Erythroblast (primary cell): ENCODE results near the gene WDR91.

Source experiments
- DNase-seq, 2 experiments: peaks; one replicate each; lab custom pipeline; 2025; lab: John Stamatoyannopoulos, UW
- GATA1 ChIP-seq: IDR thresholded peaks from 2 replicates; pipeline ENCODE4 v1.6.1; 2011; ENCODE audit warnings: low read depth, mild to moderate bottlenecking, control low read depth, low read length, moderate library complexity
- POLR2A ChIP-seq: IDR thresholded peaks from 2 replicates; pipeline ENCODE4 v1.6.1; 2011; ENCODE audit warnings: mild to moderate bottlenecking, low read length

Gene WDR91

DNA sequence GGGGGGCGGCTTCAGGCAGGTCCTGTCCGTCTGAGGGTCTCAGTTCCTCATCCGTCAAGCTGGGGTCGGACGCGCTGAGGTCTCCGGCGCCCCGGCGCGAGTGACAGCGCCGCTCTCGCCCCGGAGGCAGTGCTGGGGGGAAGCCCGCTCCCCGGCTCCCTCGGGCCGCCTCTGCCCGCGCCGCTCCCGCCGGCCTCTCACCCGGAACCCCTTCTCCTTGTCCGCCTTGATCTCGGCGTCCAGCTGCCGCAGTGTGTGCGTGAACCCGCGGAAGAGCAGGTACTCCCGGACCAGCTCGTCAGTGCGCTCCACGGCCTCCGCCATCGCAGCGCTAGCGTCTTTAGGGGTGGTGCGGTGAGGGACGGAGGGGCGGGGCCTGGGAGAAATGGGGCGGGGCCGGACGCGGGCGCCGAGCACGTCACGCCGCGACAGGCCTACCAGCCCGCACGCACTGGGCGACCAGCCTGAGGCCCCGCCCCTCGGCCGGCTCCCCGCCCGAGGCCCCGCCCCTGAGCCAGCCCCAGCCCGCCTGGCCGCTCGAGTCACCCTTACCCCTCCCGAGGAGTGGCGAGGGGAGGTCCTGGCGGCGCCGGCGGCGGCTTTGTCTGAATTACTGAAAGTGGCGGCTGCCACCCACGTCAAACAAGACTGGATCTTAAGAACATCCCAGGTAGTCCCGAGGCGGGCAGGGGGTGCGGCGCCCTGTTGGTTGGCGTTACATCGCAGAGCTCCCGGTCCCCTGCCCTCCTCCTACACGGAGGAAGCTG lies at the start of gene WDR91:
Gene WDR91, minus strand, starts transcription at position 348 of the 767 bp plus-strand sequence. Its CDS starts 24 bp downstream, at position 324.
- TF ChIP-seq GATA1 = no peak
- TF ChIP-seq POLR2A = peak; percentile 69
- DNase-seq = peak; percentile 95 to 98

DNA sequence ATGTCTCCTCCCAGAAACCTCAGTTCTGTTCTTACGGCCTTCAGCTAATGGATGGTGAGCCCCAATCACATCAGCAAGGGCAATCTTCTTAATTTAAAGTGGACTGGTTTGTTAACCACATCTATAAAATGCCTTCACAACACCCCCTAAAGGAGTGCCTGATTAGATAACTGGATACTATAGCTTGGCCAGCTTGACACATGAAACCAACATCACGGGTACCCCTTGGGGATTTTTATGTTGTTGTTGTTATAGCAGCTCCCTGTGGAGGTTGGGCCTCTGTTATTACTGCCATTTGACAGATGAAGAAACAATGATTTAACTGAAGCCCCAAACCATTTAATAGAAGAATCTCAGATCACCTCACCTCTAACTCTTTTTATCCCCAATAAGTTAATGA lies 49.1 kb upstream of the WDR91 start:
- TF ChIP-seq GATA1 (no peak), POLR2A (no peak)
- no peak for DNase-seq

DNA sequence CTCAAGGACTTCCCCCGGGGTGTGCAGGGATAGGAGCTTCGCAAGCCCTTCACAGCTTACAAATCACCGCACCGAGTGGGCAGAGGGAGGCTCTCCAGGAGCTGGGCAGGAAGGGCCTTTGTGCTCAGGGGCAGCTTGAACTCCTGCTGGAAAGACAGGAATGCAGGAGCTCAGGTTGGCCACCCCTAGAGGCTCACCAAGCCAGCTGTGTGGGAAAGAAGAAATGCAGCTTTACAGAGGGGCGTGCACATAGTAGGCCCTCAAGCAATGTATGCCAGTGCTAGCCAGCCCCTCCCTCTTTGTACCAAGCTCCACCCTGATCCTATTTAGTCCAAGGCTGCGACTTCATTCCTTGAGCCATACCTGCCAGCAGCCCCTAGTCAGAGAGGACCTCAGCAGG lies 48.4 kb upstream of the WDR91 start:
- TF ChIP-seq GATA1 (no peak), POLR2A (no peak)
- DNase-seq = no peak

DNA sequence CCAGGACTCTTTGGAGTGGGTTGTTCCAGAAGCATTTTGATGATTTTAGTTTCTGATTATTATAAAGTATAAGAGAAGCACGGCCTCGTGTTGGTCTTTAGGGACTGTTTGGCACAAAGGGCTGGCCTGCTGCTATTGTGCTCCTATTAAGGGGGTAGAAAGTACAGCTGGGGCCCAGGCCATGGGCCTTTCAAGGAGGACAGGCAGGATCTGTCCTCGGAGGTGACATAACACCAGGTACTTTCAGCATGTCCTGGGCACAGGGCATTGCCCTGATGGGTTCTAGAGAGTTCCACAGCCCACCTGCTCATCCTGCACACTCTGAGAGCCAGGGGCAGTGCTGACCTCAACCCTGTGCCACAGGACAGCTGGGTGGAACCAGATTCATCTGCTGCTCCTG lies 47.3 kb upstream of the WDR91 start:
- TF ChIP-seq GATA1 (no peak), POLR2A (no peak)
- DNase-seq = no peak

DNA sequence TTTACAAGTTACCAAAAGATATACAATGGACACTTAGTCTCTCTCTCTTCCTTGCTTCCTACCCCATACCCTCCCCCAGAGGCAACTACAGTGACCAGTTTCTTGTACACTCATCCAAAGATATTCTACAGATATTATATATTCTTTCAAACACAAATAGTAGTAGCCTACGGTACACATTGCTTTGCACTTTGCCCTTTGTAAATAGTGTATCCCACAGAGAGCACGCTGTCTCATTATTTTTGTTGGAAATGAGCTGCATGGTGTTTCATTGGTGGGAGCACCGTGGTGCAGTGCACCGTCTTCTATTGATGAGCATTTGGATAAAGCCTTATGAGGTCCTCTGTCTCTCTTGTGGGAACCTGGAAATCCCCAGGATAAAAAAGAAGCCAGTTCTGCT lies 46.5 kb upstream of the WDR91 start:
- no peak for TF ChIP-seq POLR2A
- no peak for TF ChIP-seq GATA1
- DNase-seq = no peak

DNA sequence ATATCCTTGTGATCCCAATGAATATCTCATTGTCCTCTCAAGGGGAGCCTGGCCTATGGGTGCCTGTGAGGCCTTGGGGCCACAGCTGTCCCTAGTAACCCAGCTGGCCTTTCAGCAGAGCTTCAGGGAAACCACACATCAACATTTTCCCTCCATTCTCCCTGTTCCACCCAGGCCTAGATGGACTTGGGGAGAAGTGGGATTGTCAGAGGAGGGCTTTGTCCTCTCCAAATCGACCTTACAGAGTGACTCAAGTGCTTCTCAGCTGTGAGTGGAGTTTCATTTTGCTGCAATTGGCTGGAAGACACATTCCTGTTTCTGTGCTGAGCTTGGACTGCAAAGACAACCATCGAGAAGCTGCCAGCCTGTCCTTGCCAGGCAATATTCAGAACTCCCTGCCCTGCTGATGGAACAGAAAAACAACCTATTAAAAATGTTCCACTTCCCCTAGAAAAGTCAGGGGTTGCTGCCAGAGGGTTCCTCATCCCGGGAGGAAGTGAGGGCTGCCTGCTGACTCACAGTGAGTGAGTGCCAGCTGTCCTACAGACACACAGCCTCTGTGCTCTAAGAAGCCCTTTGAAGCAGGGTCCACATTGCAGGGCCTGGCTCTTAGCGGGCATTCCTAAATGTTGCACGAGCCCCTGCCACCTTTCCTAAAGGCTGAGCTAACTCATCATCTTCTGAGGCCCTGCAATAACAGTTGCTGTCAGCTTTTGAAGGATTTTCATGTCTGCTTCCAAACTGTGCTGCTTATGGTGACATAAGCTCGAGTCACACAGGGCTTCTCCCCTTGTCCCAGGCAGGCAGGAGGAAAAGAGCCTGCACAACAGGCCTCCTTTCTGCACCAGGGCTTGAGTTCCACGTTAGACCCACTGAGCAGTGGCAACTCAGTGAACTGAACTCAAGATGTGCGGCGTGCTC lies 42.8 kb upstream of the WDR91 start:
- DNase-seq = no peak
- TF ChIP-seq GATA1 = no peak
- TF ChIP-seq POLR2A = no peak

DNA sequence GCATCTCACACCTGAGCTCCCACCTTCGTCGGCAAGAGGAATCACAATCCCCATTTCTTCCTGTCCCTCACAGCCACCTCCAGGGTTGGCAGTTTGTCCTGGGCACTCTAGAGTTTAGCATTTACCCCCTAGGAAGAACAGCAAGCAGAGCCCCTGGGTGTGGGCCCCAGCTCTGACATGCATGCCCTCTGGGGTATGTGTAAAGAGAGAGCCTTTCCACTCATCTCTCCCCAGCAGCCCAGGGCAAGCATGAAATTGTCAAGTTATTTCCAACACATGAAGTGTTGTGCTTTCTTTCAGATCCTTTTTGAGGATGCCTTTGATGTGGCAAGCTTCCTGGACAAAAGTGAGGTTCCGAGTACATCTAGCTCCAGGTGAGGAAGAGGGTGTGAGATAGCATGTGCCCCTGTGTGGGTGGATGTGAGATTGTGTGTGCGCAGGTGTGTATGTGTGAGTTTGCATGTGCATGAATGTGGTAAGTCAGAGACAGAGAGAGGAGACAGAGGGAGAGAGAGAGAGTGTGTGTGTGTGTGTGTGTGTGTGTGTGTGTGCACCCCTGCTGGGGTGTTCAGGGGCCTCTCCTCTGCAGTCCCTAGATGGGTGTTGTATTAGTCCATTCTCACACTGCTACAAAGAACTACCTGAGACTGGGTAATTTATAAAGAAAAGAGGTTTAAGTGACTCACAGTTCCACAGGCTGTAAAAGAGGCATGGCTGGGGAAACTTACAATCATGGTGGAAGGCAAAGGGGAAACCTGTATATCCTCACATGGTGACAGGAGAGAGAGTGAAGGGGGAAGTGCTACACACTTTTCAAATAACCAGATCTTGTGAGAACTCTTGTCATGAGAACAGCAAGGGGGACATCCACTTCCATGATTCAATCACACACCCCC lies 40.4 kb upstream of the WDR91 start:
- TF ChIP-seq GATA1 (no peak), POLR2A (no peak)
- DNase-seq = no peak

DNA sequence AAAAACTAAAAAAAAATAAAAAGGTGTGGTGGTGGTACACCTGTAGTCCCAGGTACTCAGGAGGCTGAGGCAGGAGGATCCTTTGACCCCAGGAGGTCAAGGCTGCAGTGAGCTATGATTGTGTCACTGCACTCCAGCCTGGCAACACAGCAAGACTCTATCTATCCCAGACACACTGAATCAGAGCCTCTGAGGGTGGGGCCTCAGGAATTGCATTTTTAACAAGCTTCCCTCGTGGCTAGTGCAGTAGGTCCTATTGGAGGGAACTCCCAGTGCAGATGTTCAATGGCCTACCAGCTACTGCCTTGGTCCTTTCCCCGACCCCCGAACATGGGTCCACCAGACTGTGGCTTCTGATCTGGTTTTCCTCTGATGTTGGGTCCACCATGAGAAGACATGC lies 37.2 kb upstream of the WDR91 start:
- TF ChIP-seq POLR2A = no peak
- TF ChIP-seq GATA1 = no peak
- DNase-seq = no peak

DNA sequence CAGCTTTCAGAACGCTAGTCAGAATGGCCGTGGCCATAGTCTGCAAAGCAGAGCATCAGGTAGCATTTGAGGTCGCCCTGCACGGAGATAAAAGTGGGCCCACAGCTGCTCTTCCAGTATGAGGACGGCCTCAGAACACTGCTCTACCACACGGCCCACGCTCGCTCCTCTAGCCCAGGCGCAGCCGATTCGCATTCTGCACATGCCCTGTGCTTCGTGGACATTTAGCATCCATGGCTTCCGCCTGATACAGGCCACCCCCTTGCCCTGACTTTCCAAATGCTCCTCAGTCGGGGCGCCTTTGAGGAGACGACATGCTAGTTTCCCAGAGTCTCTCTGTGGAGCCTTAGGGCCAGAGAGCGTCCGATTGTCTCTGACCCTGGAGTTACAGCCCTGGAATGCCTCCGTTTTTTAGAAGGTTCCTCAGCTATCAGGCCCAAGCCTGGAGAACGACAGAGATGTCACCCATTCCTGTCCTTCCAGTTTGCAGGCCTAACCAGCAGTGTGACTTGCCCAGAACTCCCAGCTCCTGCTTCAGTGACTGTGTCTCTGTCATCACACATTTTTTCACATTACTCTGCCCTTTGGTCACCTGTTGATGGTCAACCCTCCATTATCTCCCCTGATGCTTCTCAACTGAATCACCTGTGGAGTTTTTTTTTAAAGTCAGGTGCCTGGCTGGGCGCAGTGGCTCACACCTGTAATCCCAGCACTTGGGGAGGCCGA lies 36.6 kb upstream of the WDR91 start:
- TF ChIP-seq POLR2A (no peak), GATA1 (no peak)
- DNase-seq = no peak

DNA sequence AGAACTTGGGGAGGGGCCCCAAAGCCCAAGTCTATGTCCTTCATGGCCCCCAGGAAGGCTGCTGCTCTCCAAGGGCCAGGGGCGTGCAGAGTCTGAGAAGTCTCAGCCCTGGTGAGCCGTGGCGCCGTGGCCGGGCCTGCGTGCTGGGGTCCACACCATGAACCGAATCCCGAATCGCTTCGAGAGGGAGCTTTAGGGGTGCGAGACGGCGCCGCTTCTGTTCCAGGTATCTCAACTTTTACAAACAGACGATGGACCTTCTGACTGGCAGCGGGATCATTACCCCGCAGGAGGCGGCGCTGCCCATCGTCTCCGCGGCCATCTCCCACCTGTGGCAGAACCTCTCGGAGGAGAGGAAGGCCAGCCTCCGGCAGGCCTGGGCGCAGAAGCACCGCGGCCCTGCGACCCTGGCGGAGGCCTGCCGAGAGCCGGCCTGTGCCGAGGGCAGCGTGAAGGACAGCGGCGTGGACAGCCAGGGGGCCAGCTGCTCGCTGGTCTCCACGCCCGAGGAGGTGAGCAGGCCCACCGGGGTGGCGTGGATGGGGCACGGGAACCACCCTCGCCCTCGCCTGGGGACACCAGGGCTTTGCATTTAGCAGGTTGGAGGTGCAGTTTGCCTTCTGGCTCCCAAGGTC lies 35.0 kb upstream of the WDR91 start:
- TF ChIP-seq POLR2A (no peak), GATA1 (no peak)
- no peak for DNase-seq

DNA sequence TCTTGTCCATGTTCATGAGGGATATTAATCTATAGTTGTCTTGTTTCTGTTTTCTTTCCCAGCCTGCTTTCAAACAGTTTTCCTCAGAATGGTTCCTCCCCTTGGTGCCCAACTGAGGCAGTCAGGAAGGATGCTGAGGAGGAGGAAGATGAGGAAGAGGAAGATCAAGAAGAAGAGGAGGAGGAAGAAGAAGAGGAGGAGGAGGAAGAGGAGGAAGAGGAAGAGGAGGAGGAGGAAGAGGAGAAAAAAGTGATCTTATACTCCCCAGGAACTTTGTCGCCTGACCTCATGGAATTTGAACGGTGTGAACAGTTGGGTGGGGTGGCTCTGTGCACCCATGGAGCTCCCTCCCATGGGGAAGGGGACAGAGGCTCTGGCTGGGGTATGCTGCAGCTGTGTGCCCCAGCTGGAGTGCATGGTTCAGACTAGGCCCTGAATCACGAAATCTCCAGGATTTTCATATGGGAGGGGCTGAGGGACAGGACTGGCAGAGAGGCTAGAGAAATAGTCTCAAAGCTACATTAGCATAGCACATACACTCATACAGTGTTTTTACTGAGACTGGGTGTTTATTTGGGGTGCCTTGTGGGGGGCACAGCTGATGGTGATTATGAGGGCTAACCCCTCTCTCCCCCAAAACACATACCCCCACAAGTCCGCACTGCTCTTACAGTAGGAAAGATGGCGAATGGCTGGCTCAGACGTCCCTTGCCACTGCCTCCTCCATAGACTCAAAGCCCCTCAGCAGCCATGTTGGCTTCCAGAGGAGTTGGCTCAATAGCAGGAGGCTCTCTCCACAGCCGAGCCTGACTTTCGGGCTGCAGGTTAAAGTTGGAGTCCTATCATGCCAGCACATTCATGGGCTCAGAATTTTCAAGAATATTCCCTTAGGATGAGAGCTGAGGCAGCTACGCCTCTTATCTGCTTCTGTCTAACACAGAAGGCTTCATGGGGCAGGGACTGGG lies 34.2 kb upstream of the WDR91 start:
- no peak for DNase-seq
- TF ChIP-seq POLR2A = no peak
- TF ChIP-seq GATA1 = no peak
